Mesendoderm (in vitro differentiated cells): ENCODE measurements around the gene ATP4B.
"Not testable (repeated sequence)": the region's sequence is repeated elsewhere in the genome, so short reads cannot be mapped to it uniquely, and the experiment has no call there.

ENCODE experiments used
- DNase-seq: peaks from one replicate; pipeline ENCODE4 v3.0.0; 2013
- H2AK5ac ChIP-seq: 2 replicates; pipeline ENCODE4 v1.6.1; 2013; ENCODE audit warnings: low read length, inconsistent platforms
- H2BK120ac ChIP-seq: 2 replicates; pipeline ENCODE4 v1.6.1; 2013; ENCODE audit warnings: low read depth, mild to moderate bottlenecking, low read length, moderate library complexity, mixed read lengths
- H2BK15ac ChIP-seq: replicated peaks from 2 replicates; pipeline ENCODE4 v1.6.1; 2013; ENCODE audit warnings: low read depth, mild to moderate bottlenecking, moderate library complexity
- H2BK5ac ChIP-seq: 2 replicates; pipeline ENCODE4 v1.6.1; 2013; ENCODE audit warnings: low read length, inconsistent platforms
- H3K18ac ChIP-seq: 2 replicates; pipeline ENCODE4 v1.6.1; 2013; ENCODE audit warnings: mild to moderate bottlenecking, low read length, mixed read lengths
- H3K23ac ChIP-seq: one replicate; pipeline ENCODE4 v1.6.1; 2013; ENCODE audit warnings: low read length
- H3K27ac ChIP-seq: 2 replicates; pipeline ENCODE4 v1.5.1; 2013; ENCODE audit warnings: low read depth, mild to moderate bottlenecking, inconsistent platforms, low read length, moderate library complexity
- H3K27me3 ChIP-seq: 2 replicates; pipeline ENCODE4 v1.6.1; 2013; ENCODE audit warnings: low read length, control low read depth, mild to moderate bottlenecking, inconsistent platforms; ENCODE audit not compliant: insufficient read depth, poor library complexity
- H3K36me3 ChIP-seq: 2 replicates; pipeline ENCODE4 v1.6.1; 2013; ENCODE audit warnings: low read length, inconsistent platforms; ENCODE audit not compliant: control insufficient read depth, insufficient read depth
- H3K4ac ChIP-seq: one replicate; pipeline ENCODE4 v1.6.1; 2013; ENCODE audit warnings: low read depth, mild to moderate bottlenecking, low read length, moderate library complexity
- H3K4me1 ChIP-seq: 2 replicates; pipeline ENCODE4 v1.6.1; 2013; ENCODE audit warnings: low read depth, low read length, inconsistent platforms; ENCODE audit not compliant: control insufficient read depth
- H3K4me2 ChIP-seq: 2 replicates; pipeline ENCODE4 v1.6.1; 2013; ENCODE audit warnings: low read length
- H3K4me3 ChIP-seq: 2 replicates; pipeline ENCODE4 v1.5.1; 2013; ENCODE audit warnings: mild to moderate bottlenecking, low read length
- H3K56ac ChIP-seq: one replicate; pipeline ENCODE4 v1.6.1; 2013; ENCODE audit warnings: low read length
- H3K79me1 ChIP-seq: 2 replicates; pipeline ENCODE4 v1.6.1; 2013; ENCODE audit warnings: low read length, inconsistent platforms
- H3K79me2 ChIP-seq: 2 replicates; pipeline ENCODE4 v1.6.1; 2013; ENCODE audit warnings: mild to moderate bottlenecking, low read length; ENCODE audit not compliant: control insufficient read depth, insufficient read depth
- H3K9ac ChIP-seq: 2 replicates; pipeline ENCODE4 v1.6.1; 2013; ENCODE audit warnings: low read length, inconsistent platforms
- H4K5ac ChIP-seq: one replicate; pipeline ENCODE4 v1.6.1; 2013; ENCODE audit warnings: low read length
- H4K8ac ChIP-seq: one replicate; pipeline ENCODE4 v1.6.1; 2013; ENCODE audit warnings: low read depth, mild to moderate bottlenecking, control low read depth, low read length, moderate library complexity
- WGBS: extraction: QIAGEN DNeasy Blood & Tissue Kit; methylation state at CpG from one replicate; pipeline ENCODE4 v1.1.7; 2013; ENCODE audit warnings: low lambda C conversion rate, missing lambda C conversion rate; ENCODE audit not compliant: insufficient coverage; ENCODE audit errors: extremely low coverage; 5-methylcytosine and 5-hydroxymethylcytosine counted together

Gene ATP4B

DNA sequence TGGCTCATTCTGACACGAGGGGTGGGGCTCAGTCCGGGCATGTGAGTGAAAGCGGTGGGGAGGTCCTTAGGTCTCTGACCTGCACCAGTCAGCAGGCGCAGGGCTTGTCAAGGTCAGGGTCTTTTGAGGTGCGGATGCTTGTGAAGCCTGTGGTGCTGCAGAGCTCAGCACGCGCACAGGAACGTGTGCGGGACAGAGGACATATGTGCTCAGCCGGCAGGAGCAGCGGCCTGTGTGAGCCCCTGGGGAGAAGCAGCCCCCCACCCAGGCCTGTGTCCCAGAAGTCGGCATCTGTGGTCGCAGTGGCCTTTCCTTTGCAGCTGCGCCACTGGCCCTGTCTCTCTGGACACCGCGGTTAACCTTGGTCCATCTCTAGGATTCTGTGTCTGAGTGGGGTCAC, 30.9 kb downstream of the ATP4B start:
- no peak overlapping the region for H3K18ac ChIP-seq
- no peak overlapping the region for H3K9ac ChIP-seq
- no CpG with 5 or more reads among the region's 16 CpGs for WGBS
- H3K79me2 ChIP-seq, result peaks cover 32% of the 10 kb centered on the region
- no peak overlapping the region for H3K23ac ChIP-seq
- H3K4me1 ChIP-seq, result no peaks in the 10 kb centered on the region
- peaks cover 10% of the 10 kb centered on the region for H3K36me3 ChIP-seq
- no peak overlapping the region for H3K27ac ChIP-seq
- no peak overlapping the region for H3K4me3 ChIP-seq
- no peak overlapping the region for H2BK15ac ChIP-seq
- no peak overlapping the region for H2AK5ac ChIP-seq
- no peak overlapping the region for H3K4ac ChIP-seq
- DNase-seq, result no peak
- H3K27me3 ChIP-seq, result no peaks in the 10 kb centered on the region
- H3K4me2 ChIP-seq, result no peak overlapping the region
- H4K5ac ChIP-seq, result no peak overlapping the region
- H3K79me1 ChIP-seq, result peaks cover 26% of the 10 kb centered on the region
- no peak overlapping the region for H4K8ac ChIP-seq
- no peak overlapping the region for H2BK5ac ChIP-seq
- no peak overlapping the region for H3K56ac ChIP-seq
- H2BK120ac ChIP-seq, result no peak overlapping the region

DNA sequence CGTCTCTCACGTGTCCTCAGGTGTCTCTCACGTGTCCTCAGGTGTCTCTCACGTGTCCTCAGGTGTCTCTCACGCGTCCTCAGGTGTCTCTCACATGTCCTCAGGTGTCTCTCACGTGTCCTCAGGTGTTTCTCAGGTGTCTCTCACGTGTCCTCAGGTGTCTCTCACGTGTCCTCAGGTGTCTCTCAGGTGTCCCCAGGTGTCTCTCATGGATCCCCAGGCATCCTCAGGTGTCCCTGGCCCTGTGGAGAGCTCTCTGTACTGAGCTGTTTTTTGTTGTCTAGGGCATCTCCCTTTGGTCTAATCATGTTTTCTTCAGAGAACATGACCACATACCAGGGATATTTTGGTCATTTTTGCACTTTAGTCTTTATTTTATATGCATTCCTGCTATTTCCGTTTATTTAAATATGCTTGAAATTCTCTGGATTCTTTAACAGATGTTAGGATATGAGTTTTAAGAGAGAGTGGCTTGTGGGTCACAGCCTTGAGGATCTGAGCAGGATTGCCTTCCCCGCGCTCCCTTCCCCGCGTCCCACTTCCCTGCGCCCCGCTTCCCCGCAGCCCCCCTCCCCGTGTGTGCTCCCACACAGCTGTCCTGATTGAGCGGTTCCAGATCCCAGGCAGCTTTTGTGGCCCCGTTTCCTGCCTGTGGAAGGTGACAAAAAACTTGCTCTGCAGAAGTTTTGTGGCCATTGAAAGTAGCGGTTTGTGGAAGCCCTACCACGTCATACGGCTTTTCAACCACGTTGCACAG, 31.9 kb downstream of the ATP4B start:
- Histone ChIP-seq H2BK5ac (no peak overlapping the region), H3K9ac (no peak overlapping the region), H3K23ac (no peak overlapping the region), H4K5ac (no peak overlapping the region), H3K27me3 (no peaks in the 10 kb centered on the region), H3K36me3 (peaks cover 5% of the 10 kb centered on the region), H3K4ac (no peak overlapping the region), H3K4me1 (no peaks in the 10 kb centered on the region), H3K79me2 (peaks cover 32% of the 10 kb centered on the region), H2BK120ac (no peak overlapping the region), H2AK5ac (no peak overlapping the region), H2BK15ac (no peak overlapping the region), H3K56ac (no peak overlapping the region), H3K27ac (no peak overlapping the region), H3K4me2 (no peak overlapping the region), H3K4me3 (no peak overlapping the region), H3K79me1 (peaks cover 22% of the 10 kb centered on the region), H4K8ac (no peak overlapping the region), H3K18ac (no peak overlapping the region)
- DNase-seq, result peak; percentile 7
- WGBS, result no CpG with 5 or more reads among the region's 24 CpGs

DNA sequence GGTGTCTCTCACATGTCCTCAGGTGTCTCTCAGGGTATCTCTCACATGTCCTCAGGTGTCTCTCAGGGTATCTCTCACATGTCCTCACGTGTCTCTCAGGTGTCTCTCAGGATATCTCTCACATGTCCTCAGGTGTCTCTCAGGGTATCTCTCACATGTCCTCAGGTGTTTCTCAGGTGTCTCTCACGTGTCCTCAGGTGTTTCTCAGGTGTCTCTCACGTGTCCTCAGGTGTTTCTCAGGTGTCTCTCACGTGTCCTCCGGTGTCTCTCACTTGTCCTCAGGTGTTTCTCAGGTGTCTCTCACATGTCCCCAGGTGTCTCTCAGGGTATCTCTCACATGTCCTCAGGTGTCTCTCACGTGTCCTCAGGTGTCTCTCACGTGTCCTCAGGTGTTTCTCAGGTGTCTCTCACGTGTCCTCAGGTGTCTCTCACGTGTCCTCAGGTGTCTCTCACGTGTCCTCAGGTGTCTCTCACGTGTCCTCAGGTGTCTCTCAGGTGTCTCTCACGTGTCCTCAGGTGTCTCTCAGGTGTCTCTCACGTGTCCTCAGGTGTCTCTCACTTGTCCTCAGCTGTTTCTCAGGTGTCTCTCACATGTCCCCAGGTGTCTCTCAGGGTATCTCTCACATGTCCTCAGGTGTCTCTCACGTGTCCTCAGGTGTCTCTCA, 33.2 kb downstream of the ATP4B start:
- H3K23ac ChIP-seq, H3K18ac ChIP-seq, H4K8ac ChIP-seq, H3K27me3 ChIP-seq, H3K27ac ChIP-seq, H2AK5ac ChIP-seq, H2BK120ac ChIP-seq, H3K36me3 ChIP-seq, H2BK5ac ChIP-seq, H3K4ac ChIP-seq, H3K4me2 ChIP-seq, H3K4me3 ChIP-seq, H3K9ac ChIP-seq, DNase-seq, H2BK15ac ChIP-seq, H3K56ac ChIP-seq, H4K5ac ChIP-seq, H3K4me1 ChIP-seq: not testable (repeated sequence)
- no CpG with 5 or more reads among the region's 14 CpGs for whole genome bisulfite sequencing
- Histone ChIP-seq H3K79me1 (peaks cover 19% of the 10 kb centered on the region), H3K79me2 (peaks cover 30% of the 10 kb centered on the region)

DNA sequence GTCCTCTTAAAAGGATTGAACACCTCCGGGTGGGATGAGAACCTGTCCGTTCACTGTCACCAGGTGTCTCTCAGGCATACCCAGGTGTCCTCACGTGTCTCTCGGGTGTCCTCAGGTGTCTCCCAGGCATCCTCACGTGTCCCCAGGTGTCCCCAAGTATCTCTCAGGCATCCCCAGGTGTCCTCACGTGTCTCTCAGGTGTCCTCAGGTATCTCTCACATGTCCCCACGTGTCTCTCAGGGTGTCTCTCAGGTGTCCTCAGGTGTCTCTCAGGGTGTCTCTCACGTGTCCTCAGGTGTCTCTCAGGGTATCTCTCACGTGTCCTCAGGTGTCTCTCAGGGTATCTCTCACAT, 33.8 kb downstream of the ATP4B start:
- Histone ChIP-seq H2BK5ac (no peak overlapping the region), H3K4me2 (no peak overlapping the region), H3K4me1 (no peaks in the 10 kb centered on the region), H3K23ac (no peak overlapping the region), H3K56ac (no peak overlapping the region), H4K8ac (no peak overlapping the region), H3K18ac (no peak overlapping the region), H3K4me3 (no peak overlapping the region), H3K27me3 (no peaks in the 10 kb centered on the region), H3K79me1 (peaks cover 14% of the 10 kb centered on the region), H3K9ac (no peak overlapping the region), H2BK15ac (no peak overlapping the region), H3K79me2 (peaks cover 29% of the 10 kb centered on the region), H2BK120ac (no peak overlapping the region), H3K36me3 (peaks cover 5% of the 10 kb centered on the region), H3K4ac (no peak overlapping the region), H4K5ac (no peak overlapping the region), H3K27ac (no peak overlapping the region), H2AK5ac (no peak overlapping the region)
- no peak for DNase-seq
- no CpG with 5 or more reads among the region's 9 CpGs for WGBS

DNA sequence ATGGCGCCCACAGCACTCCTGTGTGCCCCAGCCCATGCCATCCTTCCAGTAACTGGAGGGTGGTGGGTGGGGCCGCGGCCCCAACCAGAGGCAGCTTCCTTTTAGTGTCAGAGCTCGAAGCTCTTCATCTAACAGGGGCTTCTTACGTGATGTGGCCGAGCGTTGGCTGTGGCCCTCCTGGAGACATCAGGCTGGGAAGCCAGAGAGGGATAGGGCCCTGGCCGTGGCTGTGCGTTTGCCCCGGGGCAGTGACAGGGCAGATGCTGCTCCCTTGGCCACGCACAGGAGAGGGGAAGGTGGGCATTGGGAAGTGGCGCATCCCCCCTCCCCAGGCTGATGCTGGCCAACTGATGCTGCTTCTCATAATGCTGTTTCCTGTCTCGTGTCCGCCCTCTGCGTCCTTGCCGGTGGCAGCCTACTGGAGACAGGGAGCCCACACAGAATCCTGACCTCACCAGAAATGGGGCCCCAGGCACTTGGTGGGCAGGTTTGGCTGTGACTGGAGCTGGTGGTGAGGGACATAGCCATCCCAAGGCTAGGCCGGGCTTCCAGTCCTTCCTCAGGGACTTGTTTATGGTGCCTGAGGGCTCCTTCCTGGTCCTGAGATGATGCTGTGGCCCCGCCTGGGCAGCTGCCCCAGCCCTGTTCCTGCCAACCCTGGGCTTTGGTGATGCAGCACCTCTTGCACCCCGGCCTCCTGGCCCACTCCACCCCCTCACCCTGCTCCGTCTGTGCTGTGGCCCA, 34.3 kb downstream of the ATP4B start:
- no peak overlapping the region for H4K5ac ChIP-seq
- no peak overlapping the region for H2AK5ac ChIP-seq
- no peaks in the 10 kb centered on the region for H3K4me1 ChIP-seq
- H3K18ac ChIP-seq, result no peak overlapping the region
- no peak overlapping the region for H3K23ac ChIP-seq
- H4K8ac ChIP-seq, result no peak overlapping the region
- no peak overlapping the region for H2BK120ac ChIP-seq
- peaks cover 5% of the 10 kb centered on the region for H3K36me3 ChIP-seq
- no CpG with 5 or more reads among the region's 20 CpGs for WGBS
- H3K4me3 ChIP-seq, result no peak overlapping the region
- peaks cover 27% of the 10 kb centered on the region for H3K79me2 ChIP-seq
- H3K56ac ChIP-seq, result no peak overlapping the region
- no peak for DNase-seq
- no peak overlapping the region for H3K4ac ChIP-seq
- H2BK15ac ChIP-seq, result no peak overlapping the region
- H2BK5ac ChIP-seq, result no peak overlapping the region
- peaks cover 11% of the 10 kb centered on the region for H3K79me1 ChIP-seq
- H3K27ac ChIP-seq, result no peak overlapping the region
- no peaks in the 10 kb centered on the region for H3K27me3 ChIP-seq
- H3K4me2 ChIP-seq, result no peak overlapping the region
- no peak overlapping the region for H3K9ac ChIP-seq
